Body of pancreas (tissue), 4 donors: ENCODE results near the gene SPEM3. TPM values are rescaled to one million over a fixed set of nuclear protein-coding genes. Genes with fewer than 3 reads are reported as not detected.

Experiments
- ATAC-seq: fragments of 150-250 bp; one replicate; pipeline ENCODE4 v1.9.1; 2016
- DNase-seq, 4 donors: peaks; one replicate each; pipeline ENCODE4 v3.0.0-alpha.2; 2019
- H3K27ac ChIP-seq, 4 donors: fragments of 200-600 bp; sonication (generic); 1 replicate in 3 of 4; 2 replicates in 1 of 4; pipeline versions ENCODE4 v1.5.1 to v1.6.1; 2016 to 2019; ENCODE audit warnings: mild to moderate bottlenecking in 1 of 4, mixed read lengths in 1 of 4, moderate library complexity in 1 of 4
- H3K27me3 ChIP-seq, 2 donors: fragments of 200-600 bp; sonication (generic); one replicate each; pipeline ENCODE4 v1.6.0; 2016; ENCODE audit warnings: mild to moderate bottlenecking in 1 of 2
- H3K36me3 ChIP-seq, 2 donors: fragments of 200-600 bp; sonication (generic); replicated peaks in 1 of 2; 2 replicates each; pipeline ENCODE4 v1.5.1; 2016; ENCODE audit warnings: low read depth in 2 of 2; ENCODE audit not compliant: insufficient read depth in 1 of 2
- H3K4me1 ChIP-seq: fragments of 200-600 bp; sonication (generic); one replicate; pipeline ENCODE4 v1.6.0; 2016
- H3K4me3 ChIP-seq, 2 donors: fragments of 200-600 bp; sonication (generic); 1 replicate in 1 of 2; 2 replicates in 1 of 2; pipeline ENCODE4 v1.5.1; 2016 to 2019
- H3K9me3 ChIP-seq, 3 donors: fragments of 200-600 bp; sonication (generic); 1 replicate in 2 of 3; 2 replicates in 1 of 3; pipeline ENCODE4 v1.5.1; 2016
- CTCF ChIP-seq, 7 experiments: fragments of 450-650 bp in 4 of 7; fragments of 200-600 bp in 3 of 7; sonication (generic) in 3 of 7; IDR thresholded peaks; one replicate each; pipeline ENCODE4 v1.5.1; 2016 to 2019; ENCODE audit warnings: antibody characterized with exemption in 7 of 7
- POLR2A ChIP-seq, 3 donors: fragments of 450-650 bp; IDR thresholded peaks; one replicate each; pipeline ENCODE4 v1.6.1; 2016; ENCODE audit warnings: antibody characterized with exemption in 3 of 3, mild to moderate bottlenecking in 2 of 3
- WGBS, 2 donors: methylation state at CpG; one replicate each; pipeline ENCODE4 v1.1.5; 2017; 5-methylcytosine and 5-hydroxymethylcytosine counted together
- intact Hi-C: fragments of 100-400 bp; cut with DNase I; formaldehyde crosslinking; loops from one replicate; pipeline ENCODE4 v1.15.1; 2023
- total RNA-seq, 2 donors: library from RNA; depleted of rRNA; stranded (reverse); fragments of >200 nt; gene quantifications; one replicate each; pipeline ENCODE4 v1.1.0, GENCODE V29; 2016

Gene SPEM3
- total RNA-seq, 2 donors from 2014 or later: not detected

DNA sequence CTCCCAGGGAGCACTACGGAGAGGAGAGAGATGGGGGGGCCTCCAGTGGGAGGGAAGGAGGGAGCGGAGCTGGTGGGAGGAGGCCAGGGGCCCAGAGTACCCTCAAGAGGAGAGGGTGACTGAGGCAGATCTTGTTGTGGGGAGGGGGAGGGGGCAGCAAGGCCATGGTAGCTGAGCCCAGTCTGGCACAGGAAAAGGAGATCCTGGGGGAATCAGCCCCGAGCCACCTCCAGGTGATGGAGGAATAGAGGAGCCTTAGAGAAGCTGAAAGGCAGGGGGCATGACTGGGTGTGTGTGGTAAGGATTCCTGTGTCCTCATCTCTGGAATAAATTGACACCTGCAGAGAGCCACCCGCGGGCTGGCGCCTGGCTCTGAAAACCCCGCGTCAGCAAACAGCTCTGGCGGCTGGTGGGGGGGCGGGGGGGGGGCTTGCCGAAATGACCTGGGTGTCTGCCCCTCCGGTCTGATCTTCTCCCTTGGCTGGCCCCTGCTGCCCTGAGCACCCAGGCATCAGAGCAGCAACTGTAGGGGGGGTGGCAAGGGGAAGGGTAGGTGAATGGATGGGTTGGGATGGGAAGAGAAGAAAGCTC lies 22.3 kb upstream of the SPEM3 start:
- no peaks in the 10 kb centered on the region for H3K9me3 ChIP-seq
- H3K27ac ChIP-seq: no peak overlapping the region
- H3K4me1 ChIP-seq: peaks cover 32% of the 10 kb centered on the region
- no peak for ATAC-seq
- no peak for DNase-seq
- TF ChIP-seq CTCF (IDR thresholded peaks at IDR 0.05) (no peak), POLR2A (IDR thresholded peaks at IDR 0.05) (no peak)
- intact Hi-C loops: no loop called here
- H3K36me3 ChIP-seq: no peaks in the 10 kb centered on the region
- H3K27me3 ChIP-seq: no peaks in the 10 kb centered on the region
- no peak overlapping the region for H3K4me3 ChIP-seq
- 47 to 56% methylated on average over 8 to 12 of the region's 12 CpGs for WGBS, 2 donors

GRCh38 chr17:7407082-7407481 lies 21.6 kb upstream of the SPEM3 start:
- Histone ChIP-seq H3K4me1 (peaks cover 27% of the 10 kb centered on the region), H3K9me3 (no peaks in the 10 kb centered on the region), H3K27me3 (no peaks in the 10 kb centered on the region), H3K36me3 (no peaks in the 10 kb centered on the region), H3K27ac (no peak overlapping the region), H3K4me3 (no peak overlapping the region)
- intact Hi-C loops: no loop called here
- DNase-seq: no peak
- ATAC-seq: no peak
- TF ChIP-seq CTCF (IDR thresholded peaks at IDR 0.05) (no peak), POLR2A (IDR thresholded peaks at IDR 0.05) (no peak)
- WGBS, 2 donors: 81 to 85% methylated on average over 13 of the region's 13 CpGs

GRCh38 chr17:7407485-7408251 lies 21.0 kb upstream of the SPEM3 start, which contains the start of gene NLGN2:
Gene NLGN2 (plus strand): TSS chr17:7407845. CDS start chr17:7408256, 411 bp downstream.
- Histone ChIP-seq H3K27ac (no peak within 1 kb of the TSS), H3K27me3 (no peaks in the 10 kb centered on the region), H3K36me3 (no peaks in the 10 kb centered on the region), H3K4me1 (peaks cover 22% of the 10 kb centered on the region), H3K9me3 (no peaks in the 10 kb centered on the region), H3K4me3 (no peak within 1 kb of the TSS)
- TF ChIP-seq POLR2A (IDR thresholded peaks at IDR 0.05) (no peak), CTCF (IDR thresholded peaks at IDR 0.05) (no peak)
- ATAC-seq (no peak), DNase-seq (no peak)
- WGBS, 2 donors: 47 to 63% methylated on average over 8 of the region's 12 CpGs
- intact Hi-C loops: no loop called here

DNA sequence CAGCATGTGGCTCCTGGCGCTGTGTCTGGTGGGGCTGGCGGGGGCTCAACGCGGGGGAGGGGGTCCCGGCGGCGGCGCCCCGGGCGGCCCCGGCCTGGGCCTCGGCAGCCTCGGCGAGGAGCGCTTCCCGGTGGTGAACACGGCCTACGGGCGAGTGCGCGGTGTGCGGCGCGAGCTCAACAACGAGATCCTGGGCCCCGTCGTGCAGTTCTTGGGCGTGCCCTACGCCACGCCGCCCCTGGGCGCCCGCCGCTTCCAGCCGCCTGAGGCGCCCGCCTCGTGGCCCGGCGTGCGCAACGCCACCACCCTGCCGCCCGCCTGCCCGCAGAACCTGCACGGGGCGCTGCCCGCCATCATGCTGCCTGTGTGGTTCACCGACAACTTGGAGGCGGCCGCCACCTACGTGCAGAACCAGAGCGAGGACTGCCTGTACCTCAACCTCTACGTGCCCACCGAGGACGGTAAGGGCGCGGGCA lies 20.4 kb upstream of the SPEM3 start:
- Histone ChIP-seq H3K4me1 (peaks cover 15% of the 10 kb centered on the region), H3K36me3 (no peaks in the 10 kb centered on the region), H3K9me3 (no peaks in the 10 kb centered on the region), H3K27ac (no peak overlapping the region), H3K27me3 (no peaks in the 10 kb centered on the region), H3K4me3 (no peak overlapping the region)
- no peak for TF ChIP-seq CTCF (IDR thresholded peaks at IDR 0.05)
- no peak for TF ChIP-seq POLR2A (IDR thresholded peaks at IDR 0.05)
- intact Hi-C loops: no loop called here
- WGBS, 2 donors: 65 to 91% methylated on average over 17 to 49 of the region's 58 CpGs
- no peak for DNase-seq
- ATAC-seq: no peak
